Globus pallidus (tissue), 1 donor: ENCODE measurements around the gene KCNK5.

Experiments
- DNase-seq: peaks from one replicate; pipeline ENCODE4 v3.0.0-alpha.2; 2015; ENCODE audit warnings: low spot score

Gene KCNK5

DNA sequence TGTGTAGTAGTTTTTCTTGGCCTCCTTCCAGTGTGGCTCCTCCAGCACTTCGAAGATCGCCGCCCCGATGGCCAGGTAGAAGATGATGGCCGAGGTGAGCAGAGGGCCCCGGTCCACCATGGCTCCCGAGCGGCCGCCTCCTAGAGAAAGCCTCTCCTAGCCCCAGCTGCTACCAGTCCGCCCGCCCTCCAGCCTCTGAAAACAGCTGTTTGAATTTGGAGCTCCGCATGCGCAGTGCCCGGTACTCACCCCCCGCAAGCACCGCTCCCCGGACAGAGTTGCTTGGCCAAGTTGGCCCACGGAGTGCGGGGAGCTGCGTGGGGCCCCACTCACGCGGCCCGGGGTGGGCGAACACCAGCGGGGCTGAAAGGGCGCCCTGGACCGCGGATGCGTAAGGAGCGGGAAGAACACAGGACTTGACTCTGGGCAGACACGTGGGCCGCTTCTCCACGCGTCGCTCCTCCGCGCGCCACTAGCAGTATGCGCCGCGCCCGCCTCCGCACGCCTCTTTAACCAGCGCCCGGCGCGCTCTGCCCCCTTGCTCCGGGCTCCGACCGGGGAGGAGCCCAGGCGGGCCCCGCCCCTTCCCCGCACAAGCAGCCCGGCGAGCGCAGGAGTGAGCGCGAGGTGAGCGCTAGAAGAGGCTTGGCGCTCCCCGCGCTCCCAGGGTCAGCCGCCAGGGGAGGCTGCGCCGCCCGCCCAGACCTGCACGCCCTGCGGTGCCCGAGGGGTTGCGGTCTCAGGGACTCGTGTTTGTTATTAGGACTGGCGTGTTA lies at the start of gene KCNK5:
Gene KCNK5 (minus strand): TSS at position 484 of the 776 bp plus-strand sequence. CDS start 364 bp downstream, at position 120.
- peak; percentile 27 for DNase-seq

GRCh38 chr6:39276379-39276995 lies 47.2 kb upstream of the KCNK5 start:
- DNase-seq, result no peak

DNA sequence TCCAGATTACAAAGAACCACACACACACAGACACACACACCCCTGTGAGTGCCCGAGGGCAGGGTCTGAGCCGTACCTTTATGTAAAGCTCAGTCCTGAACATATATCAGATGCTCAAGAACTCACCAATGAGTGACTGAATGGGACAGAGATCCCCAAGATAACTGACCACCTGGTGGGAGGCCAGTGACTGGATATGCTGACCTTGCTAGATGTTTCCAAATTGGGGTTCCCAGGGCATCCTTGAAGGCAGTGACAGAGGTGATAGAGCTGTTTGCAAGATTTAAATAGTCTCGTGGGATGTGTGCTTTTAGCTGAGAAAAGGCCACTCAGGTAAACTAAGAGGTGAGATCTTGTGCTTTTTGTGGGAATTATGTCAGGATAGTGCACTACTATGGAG lies 45.6 kb upstream of the KCNK5 start:
- DNase-seq, result no peak

- no peak for DNase-seq
These were observed 45.2 kb upstream of the KCNK5 start for GRCh38 chr6:39274471-39274870.

GRCh38 chr6:39273406-39273821 lies 44.1 kb upstream of the KCNK5 start:
- DNase-seq, result no peak

GRCh38 chr6:39269961-39270360 lies 40.7 kb upstream of the KCNK5 start:
- DNase-seq, result no peak

- no peak for DNase-seq
These were observed 39.4 kb upstream of the KCNK5 start for GRCh38 chr6:39268721-39269120.

DNA sequence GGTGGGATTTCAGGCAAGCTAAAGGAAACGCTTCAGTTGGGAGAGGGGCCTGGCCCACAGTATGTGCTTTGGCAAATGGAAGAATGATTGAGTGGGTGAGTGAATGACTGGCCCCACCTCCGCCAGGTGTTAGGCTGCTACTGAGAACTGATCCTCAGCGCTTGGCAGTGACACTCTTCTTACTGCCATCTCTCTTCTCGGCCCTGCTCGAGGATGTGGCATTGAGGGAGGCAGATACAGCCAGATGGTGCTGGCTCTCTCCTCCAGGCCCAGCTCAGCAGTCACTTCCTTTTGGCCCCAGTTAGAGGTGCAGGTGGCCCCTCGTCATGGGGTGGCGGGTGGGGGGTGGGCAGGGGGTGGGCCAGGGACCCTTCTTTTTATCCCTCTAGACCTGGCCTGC lies 38.9 kb upstream of the KCNK5 start:
- no peak for DNase-seq

GRCh38 chr6:39266782-39267355 lies 37.6 kb upstream of the KCNK5 start:
- no peak for DNase-seq

GRCh38 chr6:39266375-39266774 lies 37.1 kb upstream of the KCNK5 start:
- DNase-seq, result no peak

GRCh38 chr6:39263303-39264037 lies 34.2 kb upstream of the KCNK5 start:
- no peak for DNase-seq

DNA sequence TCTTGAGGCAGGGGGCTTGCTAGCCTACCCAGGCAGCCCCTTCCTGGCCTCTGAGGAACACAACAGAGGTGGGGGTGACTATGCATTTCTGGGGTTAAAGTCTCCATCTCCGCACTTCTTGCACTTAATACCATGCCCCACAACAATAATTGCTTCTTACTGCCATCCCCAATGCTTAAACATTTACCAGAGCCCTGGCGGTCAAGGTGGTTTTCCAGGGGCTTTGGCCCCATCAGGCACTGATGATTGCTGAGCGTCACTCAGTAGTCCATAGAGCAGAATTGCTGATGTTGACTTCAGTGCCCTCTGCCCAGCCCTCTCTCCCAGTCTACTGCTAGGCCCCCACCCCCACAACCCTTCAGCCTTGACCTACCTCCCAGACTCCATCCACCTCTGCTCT lies 32.5 kb upstream of the KCNK5 start:
- no peak for DNase-seq

DNA sequence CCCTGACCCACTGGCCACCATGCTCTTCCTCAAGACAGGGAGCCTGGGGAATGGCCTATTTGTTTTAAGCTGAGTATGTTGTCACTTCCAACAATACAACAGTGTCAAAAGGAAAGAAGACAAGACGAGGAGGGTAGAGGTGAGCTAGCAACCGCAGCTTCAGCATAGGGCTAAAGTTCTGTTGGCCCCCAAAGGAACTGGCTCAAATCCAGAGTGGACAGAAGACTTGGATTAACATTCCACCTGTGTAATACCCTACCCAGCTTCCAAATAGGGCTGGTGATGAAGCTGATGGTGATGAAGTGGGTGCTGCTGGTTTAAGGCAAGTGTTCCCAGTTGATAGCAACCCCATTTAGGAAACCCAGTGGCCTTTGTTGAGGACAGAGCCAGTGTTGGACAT lies 31.7 kb upstream of the KCNK5 start:
- DNase-seq, result no peak

DNA sequence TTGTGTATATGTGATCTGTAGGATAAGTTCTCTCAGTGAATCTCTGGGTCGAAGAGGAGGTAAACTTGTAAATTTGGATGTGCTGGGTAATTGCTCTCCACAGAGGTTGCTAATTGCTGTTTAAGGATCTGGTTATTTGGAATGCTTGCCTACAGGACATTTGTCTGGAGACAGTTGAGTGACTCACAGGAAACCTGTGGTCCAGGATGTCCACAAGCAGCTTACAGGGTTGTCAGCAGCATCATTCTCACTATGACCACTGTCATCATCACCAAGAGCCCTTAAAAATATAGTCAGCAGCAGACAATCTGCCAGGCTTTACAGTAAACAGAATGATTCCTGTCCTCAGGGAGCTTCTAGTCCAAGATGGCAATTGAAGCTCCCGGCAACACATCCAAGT lies 31.2 kb upstream of the KCNK5 start:
- DNase-seq, result no peak

DNA sequence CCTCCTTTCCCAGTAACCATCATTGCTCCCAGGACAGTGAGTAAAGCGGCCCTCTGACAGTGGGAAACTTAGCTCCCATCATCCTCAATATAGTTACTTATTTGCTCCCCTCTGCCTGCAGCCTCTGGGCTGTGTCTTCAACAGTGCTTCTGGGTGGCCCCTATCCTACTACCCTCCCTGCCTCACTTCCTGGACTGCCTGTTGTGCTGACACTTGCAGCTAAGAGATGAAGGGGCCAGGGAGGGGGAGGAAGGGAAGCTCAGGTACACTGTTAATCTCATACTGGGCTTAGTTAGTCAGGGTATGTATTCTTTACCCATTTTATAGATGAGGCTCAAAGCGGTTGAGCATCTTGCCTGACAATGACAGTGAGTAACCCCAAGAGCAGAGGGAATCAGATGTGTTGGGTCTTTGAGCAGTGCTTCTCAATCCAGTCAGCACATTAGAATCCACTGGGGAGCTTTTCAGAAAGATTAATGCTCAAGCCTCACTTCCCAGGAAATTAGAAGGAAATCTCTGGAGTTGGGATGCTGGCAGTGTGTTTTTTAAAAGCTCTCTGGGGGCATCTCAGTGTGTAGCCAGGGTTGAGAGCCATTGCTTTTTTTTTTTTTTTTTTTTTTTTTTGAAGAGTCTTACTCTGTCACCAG lies 27.1 kb upstream of the KCNK5 start:
- DNase-seq, result no peak

GRCh38 chr6:39254999-39255535 lies 25.8 kb upstream of the KCNK5 start:
- no peak for DNase-seq

GRCh38 chr6:39251406-39251805 lies 22.1 kb upstream of the KCNK5 start:
- DNase-seq, result no peak

DNA sequence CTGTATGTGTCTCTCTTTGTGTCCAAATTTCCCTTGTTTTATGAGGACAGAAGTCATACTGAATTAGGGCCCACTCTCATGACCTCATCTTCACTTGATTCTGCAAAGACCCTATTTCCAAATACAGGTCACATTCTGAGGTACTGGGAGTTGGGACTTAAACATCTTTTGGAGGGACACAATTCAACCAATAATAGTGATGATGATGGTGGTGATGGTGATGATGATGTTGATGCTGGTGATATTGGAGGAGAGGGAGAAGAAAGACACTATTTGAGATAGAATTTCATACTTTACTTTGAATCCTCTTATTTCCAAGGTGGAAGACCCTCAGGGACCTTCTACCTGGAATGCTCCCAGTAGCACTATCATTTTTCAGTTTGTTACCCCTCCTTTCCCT lies 21.2 kb upstream of the KCNK5 start:
- no peak for DNase-seq

DNA sequence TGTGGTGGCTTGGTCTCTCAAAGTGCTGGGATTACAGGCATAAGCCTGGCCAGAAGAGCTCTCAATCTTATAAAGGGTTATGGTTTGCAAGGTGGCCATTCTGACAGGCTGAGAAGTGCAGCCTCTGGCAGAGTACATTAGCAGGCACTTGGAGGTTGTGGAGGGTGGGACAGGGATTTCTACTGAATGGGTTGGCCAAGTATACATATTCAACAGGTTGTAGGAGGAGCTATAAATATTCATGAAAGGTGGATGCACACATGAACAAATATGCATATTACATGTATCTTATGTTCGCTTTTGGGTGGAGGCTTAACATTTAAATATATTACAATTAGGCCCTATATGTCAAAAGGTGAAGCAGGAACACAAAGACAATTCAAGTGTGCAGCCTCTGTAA lies 20.0 kb upstream of the KCNK5 start:
- DNase-seq, result no peak

DNA sequence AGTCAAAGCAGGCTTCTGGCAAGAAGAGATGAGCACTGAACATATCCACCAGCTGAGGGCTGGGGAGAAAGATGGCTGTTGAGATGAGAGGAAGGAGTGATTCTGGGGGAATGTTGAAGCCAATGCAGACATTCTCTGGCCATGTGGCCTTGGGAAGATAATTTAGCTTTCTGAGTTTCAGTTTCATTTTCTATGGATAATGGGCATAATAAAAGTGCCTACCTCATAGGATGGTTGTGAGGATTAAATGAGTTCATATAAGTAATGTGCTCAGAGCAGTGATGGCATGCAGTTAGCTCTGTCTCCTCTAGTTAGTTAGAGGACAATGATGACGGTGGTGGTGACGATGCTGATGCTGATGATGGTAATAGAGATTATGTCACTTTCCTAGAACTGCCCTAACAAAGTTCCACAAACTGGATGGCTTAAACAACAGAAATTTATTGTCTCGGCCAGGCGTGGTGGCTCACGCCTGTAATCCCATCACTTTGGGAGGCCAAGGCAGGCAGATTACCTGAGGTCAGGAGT lies 18.5 kb upstream of the KCNK5 start:
- no peak for DNase-seq

DNA sequence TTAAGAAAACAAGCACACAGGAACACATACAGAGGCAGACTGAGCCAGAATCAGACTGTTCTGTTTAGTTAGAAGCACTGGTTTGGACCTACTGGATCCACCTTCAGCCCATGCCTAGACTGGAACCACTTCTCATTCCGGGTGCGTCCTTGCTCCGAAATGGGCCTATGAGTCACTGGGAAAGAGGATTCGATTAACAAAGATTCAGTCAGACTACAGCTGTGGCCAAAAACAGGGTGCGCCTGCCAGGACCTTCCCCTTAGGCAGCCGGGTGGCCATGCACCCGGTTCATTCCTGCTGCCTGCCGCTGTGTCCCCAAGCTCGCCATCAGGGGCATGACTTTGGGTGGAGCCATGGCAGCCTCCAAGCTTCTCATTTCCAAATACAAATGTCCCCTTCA lies 14.5 kb upstream of the KCNK5 start:
- no peak for DNase-seq
